Measurements from ENCODE around the gene CRADD. TPM values are rescaled to one million over a fixed set of nuclear protein-coding genes. Genes with fewer than 3 reads are reported as not detected.

Gene CRADD
- total RNA-seq, 3 donors from 2014 or later = 24.0 to 49.8 (median 44.2) TPM

DNA sequence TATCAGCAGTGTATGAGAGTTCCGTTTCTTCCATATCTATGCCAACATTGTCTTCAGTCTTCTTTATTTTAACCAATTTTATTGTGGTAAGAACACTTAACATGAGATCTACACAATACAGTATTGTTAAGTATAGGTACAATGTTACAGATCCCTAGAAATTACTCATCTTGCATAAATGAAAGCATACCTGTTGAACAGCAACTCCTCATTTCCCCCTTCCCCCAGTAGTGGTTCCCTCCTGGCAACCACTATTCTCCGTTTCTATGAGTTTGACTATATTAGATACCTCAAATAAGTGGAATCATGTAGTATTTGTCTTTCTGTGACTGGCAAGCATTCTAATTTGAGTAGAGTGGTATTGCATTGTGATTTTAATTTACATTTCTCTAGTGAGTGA lies 150.5 kb downstream of the CRADD start:
- H3K4me3 ChIP-seq = no peak overlapping the region
- TF ChIP-seq POLR2AphosphoS5 (IDR thresholded peaks at IDR 0.05) (no peak), POLR2A (IDR thresholded peaks at IDR 0.05) (no peak)
- TF ChIP-seq, protein P1, sequence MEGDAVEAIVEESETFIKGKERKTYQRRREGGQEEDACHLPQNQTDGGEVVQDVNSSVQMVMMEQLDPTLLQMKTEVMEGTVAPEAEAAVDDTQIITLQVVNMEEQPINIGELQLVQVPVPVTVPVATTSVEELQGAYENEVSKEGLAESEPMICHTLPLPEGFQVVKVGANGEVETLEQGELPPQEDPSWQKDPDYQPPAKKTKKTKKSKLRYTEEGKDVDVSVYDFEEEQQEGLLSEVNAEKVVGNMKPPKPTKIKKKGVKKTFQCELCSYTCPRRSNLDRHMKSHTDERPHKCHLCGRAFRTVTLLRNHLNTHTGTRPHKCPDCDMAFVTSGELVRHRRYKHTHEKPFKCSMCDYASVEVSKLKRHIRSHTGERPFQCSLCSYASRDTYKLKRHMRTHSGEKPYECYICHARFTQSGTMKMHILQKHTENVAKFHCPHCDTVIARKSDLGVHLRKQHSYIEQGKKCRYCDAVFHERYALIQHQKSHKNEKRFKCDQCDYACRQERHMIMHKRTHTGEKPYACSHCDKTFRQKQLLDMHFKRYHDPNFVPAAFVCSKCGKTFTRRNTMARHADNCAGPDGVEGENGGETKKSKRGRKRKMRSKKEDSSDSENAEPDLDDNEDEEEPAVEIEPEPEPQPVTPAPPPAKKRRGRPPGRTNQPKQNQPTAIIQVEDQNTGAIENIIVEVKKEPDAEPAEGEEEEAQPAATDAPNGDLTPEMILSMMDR (IDR thresholded peaks at IDR 0.05) = no peak
- H3K4me1 ChIP-seq = peaks cover 12 to 15% of the 10 kb centered on the region in 2 donors
- H3K36me3 ChIP-seq = no peaks in the 10 kb centered on the region
- H3K27ac ChIP-seq = no peak overlapping the region
- no peaks in the 10 kb centered on the region for H3K27me3 ChIP-seq
- H3K9me3 ChIP-seq = no peaks in the 10 kb centered on the region
- intact Hi-C loops (cut with DNase I; ENCODE audit: low total_unique reads) = no loop called here
- DNase-seq (ENCODE audit: low spot score in 2 of 2) = no peak

DNA sequence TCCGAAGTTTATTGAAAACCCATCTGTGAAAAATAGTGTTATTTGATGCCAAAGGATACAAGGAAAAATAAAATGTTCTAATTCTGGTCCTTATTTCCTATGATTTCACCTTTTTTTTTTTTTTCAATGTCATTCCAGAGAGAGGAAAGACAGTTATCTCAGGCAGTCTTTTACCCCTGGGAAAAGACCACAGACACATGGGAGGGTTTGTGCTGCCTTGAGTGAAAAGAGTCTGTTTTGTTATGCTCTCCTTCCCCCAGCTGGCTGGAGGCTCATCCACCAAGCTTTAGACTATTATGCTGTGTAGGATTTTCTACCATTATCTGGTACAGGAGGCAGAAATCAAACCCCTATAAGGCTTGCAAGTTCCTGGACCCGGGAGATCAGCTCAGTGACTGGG lies 151.8 kb downstream of the CRADD start:
- Histone ChIP-seq H3K9me3 (no peaks in the 10 kb centered on the region), H3K27ac (no peak overlapping the region), H3K4me3 (no peak overlapping the region), H3K4me1 (peaks cover 12 to 15% of the 10 kb centered on the region in 2 donors), H3K27me3 (no peaks in the 10 kb centered on the region), H3K36me3 (no peaks in the 10 kb centered on the region)
- intact Hi-C loops (cut with DNase I; ENCODE audit: low total_unique reads) = no loop called here
- DNase-seq (ENCODE audit: low spot score in 2 of 2) = no peak
- no peak for TF ChIP-seq POLR2AphosphoS5 (IDR thresholded peaks at IDR 0.05)
- TF ChIP-seq, protein P1 (IDR thresholded peaks at IDR 0.05) = no peak
- no peak for TF ChIP-seq POLR2A (IDR thresholded peaks at IDR 0.05)

DNA sequence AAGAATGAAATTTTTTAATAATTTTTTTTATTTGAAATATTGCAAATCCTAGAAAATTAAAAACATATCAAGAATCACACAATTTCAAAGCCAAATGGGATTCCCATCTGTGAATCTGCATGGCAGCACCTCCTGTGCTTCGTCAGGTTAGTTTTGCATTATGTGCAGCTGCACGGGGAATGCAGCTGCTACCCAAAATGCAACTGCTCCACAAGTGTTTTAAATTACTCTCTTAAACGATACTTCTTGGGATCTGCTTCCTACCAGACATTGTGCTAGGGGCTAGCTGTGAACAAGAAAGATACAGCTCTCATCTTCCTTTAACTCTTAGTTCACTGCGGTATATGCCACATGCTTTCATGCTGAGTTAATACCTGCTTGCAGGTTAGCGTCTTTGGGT lies 154.2 kb downstream of the CRADD start:
- TF ChIP-seq POLR2AphosphoS5 (IDR thresholded peaks at IDR 0.05) = no peak
- TF ChIP-seq POLR2A (IDR thresholded peaks at IDR 0.05) = no peak
- TF ChIP-seq, protein P1 (IDR thresholded peaks at IDR 0.05) = no peak
- Histone ChIP-seq H3K27me3 (no peaks in the 10 kb centered on the region), H3K4me1 (peaks cover 5% of the 10 kb centered on the region in 2 donors), H3K4me3 (no peak overlapping the region), H3K36me3 (no peaks in the 10 kb centered on the region), H3K27ac (no peak overlapping the region), H3K9me3 (no peaks in the 10 kb centered on the region)
- no peak for DNase-seq (ENCODE audit: low spot score in 2 of 2)
- intact Hi-C loops (cut with DNase I; ENCODE audit: low total_unique reads) = no loop called here

DNA sequence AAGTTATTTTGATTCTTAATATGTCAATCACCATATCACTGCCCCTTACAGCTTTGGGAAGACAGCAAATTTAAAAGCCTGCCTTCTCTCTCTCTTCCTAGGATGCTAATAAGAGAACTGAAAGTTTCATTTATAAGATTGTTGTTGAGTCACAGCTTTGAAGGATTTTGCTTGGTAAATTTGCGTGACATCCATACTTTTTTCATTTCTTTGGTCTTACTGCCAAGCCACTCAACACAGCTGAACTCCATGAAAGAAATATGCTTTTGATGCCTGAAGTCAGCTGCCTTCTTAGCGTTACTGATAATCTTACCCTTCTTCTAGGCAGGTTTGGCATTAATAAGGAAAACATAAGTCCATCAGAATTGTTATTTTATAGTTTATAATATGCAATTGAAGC lies 155.0 kb downstream of the CRADD start:
- H3K27ac ChIP-seq = no peak overlapping the region
- TF ChIP-seq POLR2A (IDR thresholded peaks at IDR 0.05) (no peak), POLR2AphosphoS5 (IDR thresholded peaks at IDR 0.05) (no peak)
- TF ChIP-seq, protein P1 (IDR thresholded peaks at IDR 0.05) = no peak
- intact Hi-C loops (cut with DNase I; ENCODE audit: low total_unique reads) = no loop called here
- no peaks in the 10 kb centered on the region for H3K4me1 ChIP-seq
- no peaks in the 10 kb centered on the region for H3K9me3 ChIP-seq
- DNase-seq (ENCODE audit: low spot score in 2 of 2) = no peak
- H3K4me3 ChIP-seq = no peak overlapping the region
- H3K27me3 ChIP-seq = no peaks in the 10 kb centered on the region
- no peaks in the 10 kb centered on the region for H3K36me3 ChIP-seq

DNA sequence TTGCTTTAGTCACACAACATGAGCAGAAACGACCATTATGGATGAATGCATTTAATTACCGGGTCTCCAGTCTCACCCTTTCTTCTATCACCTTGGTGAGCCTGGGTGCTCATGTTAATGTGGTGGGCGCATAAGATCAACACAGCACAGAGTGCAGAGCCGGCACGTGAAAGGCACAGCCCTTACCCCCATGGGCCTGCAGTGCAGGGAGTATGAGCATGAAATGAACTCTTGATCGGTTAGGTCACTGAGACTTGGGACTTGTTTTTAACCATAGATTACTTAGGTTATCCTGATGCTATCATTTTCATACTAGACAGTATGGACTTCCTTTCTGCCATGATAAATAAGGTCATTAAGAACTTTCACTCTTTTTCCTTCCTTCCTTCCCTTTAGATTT lies 156.8 kb downstream of the CRADD start:
- Histone ChIP-seq H3K4me1 (no peaks in the 10 kb centered on the region), H3K9me3 (no peaks in the 10 kb centered on the region), H3K36me3 (no peaks in the 10 kb centered on the region), H3K27me3 (no peaks in the 10 kb centered on the region), H3K4me3 (no peak overlapping the region), H3K27ac (no peak overlapping the region)
- TF ChIP-seq POLR2A (IDR thresholded peaks at IDR 0.05) = no peak
- TF ChIP-seq POLR2AphosphoS5 (IDR thresholded peaks at IDR 0.05) = no peak
- TF ChIP-seq, protein P1 (IDR thresholded peaks at IDR 0.05) = no peak
- DNase-seq (ENCODE audit: low spot score in 2 of 2) = no peak
- intact Hi-C loops (cut with DNase I; ENCODE audit: low total_unique reads) = no loop called here
